Spleen (tissue), 11 donors: ENCODE measurements around the gene PDE4A. TPM values are rescaled to one million over a fixed set of nuclear protein-coding genes. Genes with fewer than 3 reads are reported as not detected.
"Not testable (repeated sequence)": the region's sequence is repeated elsewhere in the genome, so short reads cannot be mapped to it uniquely, and the experiment has no call there.

ENCODE experiments used
- DNase-seq: peaks from one replicate; pipeline ENCODE4 v3.0.0-alpha.2; 2020
- H3K27ac ChIP-seq, 8 donors: fragments of 200-600 bp; sonication (generic) in 7 of 8; 1 replicate in 4 of 8; 2 replicates in 4 of 8; pipeline versions ENCODE4 v1.5.0 to v1.8.0; 2016 to 2021; ENCODE audit warnings: inconsistent platforms in 4 of 8, mild to moderate bottlenecking in 4 of 8, moderate library complexity in 1 of 8
- H3K27me3 ChIP-seq, 7 donors: fragments of 200-600 bp; sonication (generic) in 6 of 7; replicated peaks in 1 of 7; 1 replicate in 4 of 7; 2 replicates in 3 of 7; pipeline versions ENCODE4 v1.5.0 to v1.8.0; 2016 to 2021; ENCODE audit warnings: inconsistent platforms in 3 of 7, mild to moderate bottlenecking in 1 of 7
- H3K36me3 ChIP-seq, 6 donors: fragments of 200-600 bp; sonication (generic) in 5 of 6; 1 replicate in 4 of 6; 2 replicates in 2 of 6; pipeline versions ENCODE4 v1.5.0 to v1.8.0; 2016 to 2021; ENCODE audit warnings: inconsistent platforms in 2 of 6
- H3K4me1 ChIP-seq, 6 donors: fragments of 200-600 bp; sonication (generic) in 5 of 6; 1 replicate in 3 of 6; 2 replicates in 3 of 6; pipeline versions ENCODE4 v1.5.0 to v1.8.0; 2016 to 2021; ENCODE audit warnings: inconsistent platforms in 3 of 6
- H3K4me3 ChIP-seq, 8 donors: fragments of 200-600 bp; sonication (generic) in 7 of 8; 1 replicate in 4 of 8; 2 replicates in 4 of 8; pipeline versions ENCODE4 v1.5.0 to v1.8.0; 2016 to 2021; ENCODE audit warnings: inconsistent platforms in 4 of 8, mild to moderate bottlenecking in 4 of 8, moderate library complexity in 2 of 8
- H3K9me3 ChIP-seq, 8 donors: fragments of 200-600 bp; sonication (generic) in 7 of 8; 1 replicate in 4 of 8; 2 replicates in 4 of 8; pipeline versions ENCODE4 v1.5.0 to v1.8.0; 2016 to 2021; ENCODE audit warnings: inconsistent platforms in 4 of 8
- CTCF ChIP-seq, 11 experiments: fragments of 200-600 bp in 7 of 11; fragments of 450-650 bp in 4 of 11; sonication (generic) in 4 of 11; IDR thresholded peaks in 8 of 11; conservative IDR thresholded peaks in 3 of 11; 1 replicate in 7 of 11; 2 replicates in 4 of 11; pipeline versions ENCODE4 v1.4.0 to v1.8.0; 2016 to 2021; ENCODE audit warnings: antibody characterized with exemption in 11 of 11, inconsistent platforms in 4 of 11, mild to moderate bottlenecking in 1 of 11
- POLR2A ChIP-seq, 3 donors: fragments of 450-650 bp; IDR thresholded peaks; one replicate each; pipeline ENCODE4 v1.5.1; 2017; ENCODE audit warnings: antibody characterized with exemption in 3 of 3, mild to moderate bottlenecking in 1 of 3
- POLR2AphosphoS5 ChIP-seq, 3 donors: sonication (generic); formaldehyde crosslinking; IDR thresholded peaks; one replicate each; pipeline ENCODE4 v1.5.1; 2017; ENCODE audit warnings: antibody characterized with exemption in 3 of 3
- WGBS, 5 donors: extraction: QIAGEN DNeasy Blood & Tissue Kit in 3 of 5; methylation state at CpG; one replicate each; pipeline versions ENCODE4 v1.1.5 to v1.1.7; 2013 to 2018; 5-methylcytosine and 5-hydroxymethylcytosine counted together
- intact Hi-C: fragments of 100-400 bp; cut with DNase I; formaldehyde crosslinking; loops from one replicate; pipeline ENCODE4 v1.15.0; 2023; ENCODE audit warnings: low total_unique reads
- polyA plus RNA-seq, 3 donors: library from polyadenylated mRNA; stranded (reverse); fragments of 200-250 nt; gene quantifications; one replicate each; pipeline ENCODE4 v1.2.1, GENCODE V29; 2013
- total RNA-seq, 7 donors: library from RNA; depleted of rRNA in 3 of 7; stranded (reverse); fragments of >200 nt in 3 of 7; fragmentation: NEBNext Ultra II Directional in 4 of 7; extraction: Animal tissue kit (Norgen Biotek cat#: 25700) in 4 of 7; gene quantifications; one replicate each; pipeline versions ENCODE4 v1.1.0 to v1.2.1, GENCODE V29; 2016 to 2021
- donor health status: healthy with polysubstance abuse.
- donor health status: DM: no; HTN: no; CAD: no; lungs with moderate emphysema.
- donor health status: DM: no; HTN: no; CAD: no.
- donor health status: Bipolar disorder and iron deficiency.
- donor health status: healthy.
- donor health status: DM: no; HTN: no; CAD: no.
- donor health status: DM: yes; HTN: yes; CAD: no.

The PDE4A gene
- total and polyA plus RNA-seq, 10 donors, result 2.1 to 17.3 (median 12.7) TPM

GRCh38 chr19:10395917-10396316 lies 24.4 kb upstream of the PDE4A start:
- intact Hi-C loops, result no loop called here

GRCh38 chr19:10398819-10399218 lies 21.5 kb upstream of the PDE4A start:
- intact Hi-C loops, result no loop called here
- WGBS, 5 donors, result 70 to 96% (median 82%) methylated on average over 9 of the region's 9 CpGs
- TF ChIP-seq CTCF (IDR thresholded peaks at IDR 0.05 in 8 of 11, conservative IDR thresholded peaks at IDR 0.05 in 3 of 11), result no peak
- no peak for TF ChIP-seq POLR2AphosphoS5 (IDR thresholded peaks at IDR 0.05)
- no peak for TF ChIP-seq POLR2A (IDR thresholded peaks at IDR 0.05)
- DNase-seq, result no peak
- Histone ChIP-seq H3K4me1 (peaks cover 31 to 77% (median 52%) of the 10 kb centered on the region in 6 donors), H3K36me3 (peaks cover 0 to 65% (median 26%) of the 10 kb centered on the region in 6 donors), H3K27me3 (no peaks in the 10 kb centered on the region), H3K9me3 (no peaks in the 10 kb centered on the region), H3K27ac (peak overlapping the region in 6 of 8 donors; percentile 39 to 90 (median 67)), H3K4me3 (no peak overlapping the region)

More at GRCh38 chr19:10395917-10396316, 24.4 kb upstream of the PDE4A start:
- Histone ChIP-seq H3K4me3 (no peak overlapping the region), H3K36me3 (peaks cover 0 to 94% (median 54%) of the 10 kb centered on the region in 6 donors), H3K4me1 (peaks cover 14 to 53% (median 29%) of the 10 kb centered on the region in 6 donors), H3K9me3 (no peaks in the 10 kb centered on the region), H3K27ac (no peak overlapping the region), H3K27me3 (no peaks in the 10 kb centered on the region)
- DNase-seq, result no peak
- TF ChIP-seq POLR2A (IDR thresholded peaks at IDR 0.05) (no peak), POLR2AphosphoS5 (IDR thresholded peaks at IDR 0.05) (peak in 1 of 3 donors; percentile 30)
- 78 to 87% (median 80%) methylated on average over 23 to 24 of the region's 24 CpGs for WGBS, 5 donors

GRCh38 chr19:10399340-10399739 lies 21.0 kb upstream of the PDE4A start:
- 83 to 88% (median 85%) methylated on average over 8 of the region's 8 CpGs for WGBS, 5 donors

GRCh38 chr19:10399878-10400277 lies 20.5 kb upstream of the PDE4A start:
- TF ChIP-seq POLR2A (IDR thresholded peaks at IDR 0.05), result no peak
- TF ChIP-seq CTCF (IDR thresholded peaks at IDR 0.05 in 8 of 11, conservative IDR thresholded peaks at IDR 0.05 in 3 of 11), result no peak
- peaks cover 0 to 55% (median 15%) of the 10 kb centered on the region in 6 donors for H3K36me3 ChIP-seq
- no peak for DNase-seq
- H3K9me3 ChIP-seq, result no peaks in the 10 kb centered on the region
- intact Hi-C loops, result loop anchor here (10.0 kb wide), 1 partner anchor 175 kb away; no protein-coding TSS in a partner anchor
- H3K27ac ChIP-seq, result peak overlapping the region in 5 of 8 donors; percentile 65 to 91 (median 84)
- peaks cover 0 to 8% (median 4%) of the 10 kb centered on the region in 7 donors for H3K27me3 ChIP-seq
- peaks cover 38 to 88% (median 62%) of the 10 kb centered on the region in 6 donors for H3K4me1 ChIP-seq
- no peak overlapping the region for H3K4me3 ChIP-seq
- WGBS, 5 donors, result 74 to 96% (median 89%) methylated on average over 7 to 8 of the region's 8 CpGs

More at GRCh38 chr19:10399340-10399739, 21.0 kb upstream of the PDE4A start:
- H3K27me3 ChIP-seq, intact Hi-C loops, DNase-seq, H3K4me3 ChIP-seq, H3K9me3 ChIP-seq: not testable (repeated sequence)
- Histone ChIP-seq H3K27ac (peak overlapping the region in 5 of 8 donors; percentile 45 to 90 (median 69)), H3K36me3 (peaks cover 0 to 60% (median 20%) of the 10 kb centered on the region in 6 donors), H3K4me1 (peaks cover 33 to 83% (median 56%) of the 10 kb centered on the region in 6 donors)

GRCh38 chr19:10402441-10403038 lies 17.8 kb upstream of the PDE4A start:
- no peaks in the 10 kb centered on the region for H3K9me3 ChIP-seq
- peaks cover 0 to 28% (median 0%) of the 10 kb centered on the region in 6 donors for H3K36me3 ChIP-seq
- H3K27me3 ChIP-seq, result peaks cover 0 to 28% (median 14%) of the 10 kb centered on the region in 7 donors
- WGBS, 5 donors, result 0 to 1% (median 0%) methylated on average over 15 of the region's 15 CpGs
- TF ChIP-seq POLR2AphosphoS5 (IDR thresholded peaks at IDR 0.05), result peak in 2 of 3 donors; percentile 61 to 68
- no peak for TF ChIP-seq POLR2A (IDR thresholded peaks at IDR 0.05)
- peak overlapping the region in 7 of 8 donors; percentile 42 to 91 (median 85) for H3K27ac ChIP-seq
- intact Hi-C loops, result loop anchor here (10.0 kb wide), 1 partner anchor 172 kb away; no protein-coding TSS in a partner anchor
- no peak for DNase-seq
- H3K4me1 ChIP-seq, result peaks cover 48 to 97% (median 83%) of the 10 kb centered on the region in 6 donors
- H3K4me3 ChIP-seq, result peak overlapping the region; percentile 86 to 98 (median 90)
